HEK293 (cell line): ENCODE data around the gene DEFB113.

ENCODE experiments used
- CTCF ChIP-seq: fragments of 450-650 bp; formaldehyde crosslinking; IDR thresholded peaks from 2 replicates; pipeline ENCODE4 v1.5.1; 2016; ENCODE audit warnings: missing biosample characterization, missing genetic modification characterization
- REST ChIP-seq: fragments of 450-650 bp; formaldehyde crosslinking; IDR thresholded peaks from 2 replicates; pipeline ENCODE4 v1.5.1; 2016; ENCODE audit warnings: missing biosample characterization, missing genetic modification characterization
- ZNF549 ChIP-seq: fragments of 450-650 bp; IDR thresholded peaks from 2 replicates; pipeline ENCODE4 v1.5.1; 2018; ENCODE audit warnings: missing biosample characterization, missing genetic modification characterization, mild to moderate bottlenecking, inconsistent platforms, moderate library complexity
- ZSCAN4 ChIP-seq: fragments of 450-650 bp; formaldehyde crosslinking; IDR thresholded peaks from 2 replicates; pipeline ENCODE4 v1.5.1; 2017; ENCODE audit warnings: missing biosample characterization, missing genetic modification characterization
- ZSCAN5A ChIP-seq: fragments of 450-650 bp; formaldehyde crosslinking; IDR thresholded peaks from 2 replicates; pipeline ENCODE4 v1.5.1; 2016; ENCODE audit warnings: missing biosample characterization, missing genetic modification characterization

GRCh38 chr6:49987749-49988148 is 18.3 kb upstream of the DEFB113 start:
- TF ChIP-seq ZSCAN4 (tag by site-specific recombination) (no peak), CTCF (tag by site-specific recombination) (no peak), ZNF549 (tag by site-specific recombination) (no peak), REST (tag by site-specific recombination) (no peak), ZSCAN5A (tag by site-specific recombination) (no peak)
